DOHH2 (cell line): ENCODE measurements around the gene PPP2R2B.

Experiments
- H3F3A ChIP-seq: fragments of 200-600 bp; sonication (generic), shearing (Covaris generic); 2 replicates; pipeline ENCODE4 v1.6.0; 2016; ENCODE audit warnings: antibody characterized with exemption, mild to moderate bottlenecking; ENCODE audit not compliant: control insufficient read depth, insufficient read depth
- H3K27ac ChIP-seq: fragments of 200-600 bp; sonication (generic); 2 replicates; pipeline ENCODE4 v1.5.1; 2014; ENCODE audit warnings: low read depth, mild to moderate bottlenecking, low read length, moderate library complexity
- H3K27me3 ChIP-seq: fragments of 200-600 bp; sonication (generic); 2 replicates; pipeline ENCODE4 v1.6.1; 2014; ENCODE audit warnings: mild to moderate bottlenecking, low read length, mixed read lengths; ENCODE audit not compliant: control insufficient read depth
- H3K36me3 ChIP-seq: fragments of 200-600 bp; sonication (generic); 2 replicates; pipeline ENCODE4 v1.6.1; 2014; ENCODE audit warnings: mild to moderate bottlenecking, low read length, moderate library complexity, mixed read lengths; ENCODE audit not compliant: control insufficient read depth
- H3K4me1 ChIP-seq: fragments of 200-600 bp; sonication (generic); 2 replicates; pipeline ENCODE4 v1.6.1; 2014; ENCODE audit warnings: mild to moderate bottlenecking, low read length, mixed read lengths; ENCODE audit not compliant: control insufficient read depth
- H3K4me2 ChIP-seq: fragments of 200-600 bp; sonication (generic); 2 replicates; pipeline ENCODE4 v1.6.0; 2014; ENCODE audit warnings: mild to moderate bottlenecking, low read length, moderate library complexity
- H3K4me3 ChIP-seq: fragments of 200-600 bp; sonication (generic); 2 replicates; pipeline ENCODE4 v1.5.1; 2014; ENCODE audit warnings: mild to moderate bottlenecking, low read length, mixed read lengths
- H3K79me2 ChIP-seq: fragments of 200-600 bp; sonication (generic); 2 replicates; pipeline ENCODE4 v1.6.1; 2014; ENCODE audit warnings: mild to moderate bottlenecking, low read length, mixed read lengths; ENCODE audit not compliant: control insufficient read depth
- H3K9me2 ChIP-seq: fragments of 200-600 bp; sonication (generic); replicated peaks from 2 replicates; pipeline ENCODE4 v1.6.1; 2014; ENCODE audit warnings: mild to moderate bottlenecking, low read length, mixed read lengths; ENCODE audit not compliant: control insufficient read depth
- H3K9me3 ChIP-seq: fragments of 200-600 bp; sonication (generic); 2 replicates; pipeline ENCODE4 v1.6.1; 2014; ENCODE audit warnings: antibody characterized with exemption, low read length, mixed read lengths; ENCODE audit not compliant: control insufficient read depth, insufficient read depth
- H4K20me1 ChIP-seq: fragments of 200-600 bp; sonication (generic); 2 replicates; pipeline ENCODE4 v1.6.0; 2014; ENCODE audit warnings: low read depth, mild to moderate bottlenecking, antibody characterized with exemption, low read length, moderate library complexity; ENCODE audit not compliant: control insufficient read depth, insufficient read depth
- EZH2phosphoT487 ChIP-seq: fragments of 200-600 bp; sonication (generic); IDR thresholded peaks from 2 replicates; pipeline ENCODE4 v1.6.1; 2017; ENCODE audit warnings: borderline replicate concordance, mild to moderate bottlenecking, antibody characterized with exemption, low read length, moderate library complexity, mixed read lengths
- TF ChIP-seq, protein P1 (sequence below): fragments of 200-600 bp; sonication (generic); IDR thresholded peaks from one replicate; pipeline ENCODE4 v1.5.1; 2014; ENCODE audit warnings: antibody characterized with exemption, mild to moderate bottlenecking, low read depth, low read length; ENCODE audit not compliant: poor library complexity, severe bottlenecking

PPP2R2B gene

DNA sequence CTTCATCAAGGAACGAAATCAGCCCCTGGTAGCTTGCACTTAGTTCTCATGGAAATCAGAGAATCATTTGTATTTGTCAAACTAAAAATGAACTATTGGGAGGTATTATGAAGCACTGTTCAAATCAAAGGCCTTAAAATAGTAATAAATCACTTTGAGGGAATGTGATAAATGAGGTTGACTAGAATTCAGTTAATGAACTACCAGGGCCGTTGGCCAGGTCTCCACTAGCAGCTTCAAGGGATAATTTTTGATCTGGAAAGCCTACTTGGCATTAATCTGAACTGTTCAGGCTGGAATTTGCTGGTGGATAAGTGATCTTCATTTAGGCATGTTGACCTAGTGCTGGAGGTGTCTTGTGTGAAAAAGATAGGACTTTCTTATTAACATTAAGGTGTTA is 286.2 kb downstream of the PPP2R2B start:
- no peaks in the 10 kb centered on the region for H3K79me2 ChIP-seq
- no peak overlapping the region for H3K27ac ChIP-seq
- no peaks in the 10 kb centered on the region for H3K36me3 ChIP-seq
- no peaks in the 10 kb centered on the region for H3F3A ChIP-seq
- H3K4me3 ChIP-seq = no peak overlapping the region
- H3K9me2 ChIP-seq = no peaks in the 10 kb centered on the region; the same call in 1 of the 2 replicates
- no peaks in the 10 kb centered on the region for H3K4me1 ChIP-seq
- H3K27me3 ChIP-seq = peaks cover 9% of the 10 kb centered on the region
- no peaks in the 10 kb centered on the region for H4K20me1 ChIP-seq
- no peaks in the 10 kb centered on the region for H3K9me3 ChIP-seq
- H3K4me2 ChIP-seq = no peak overlapping the region
- no peak for TF ChIP-seq EZH2phosphoT487
- TF ChIP-seq, protein P1, sequence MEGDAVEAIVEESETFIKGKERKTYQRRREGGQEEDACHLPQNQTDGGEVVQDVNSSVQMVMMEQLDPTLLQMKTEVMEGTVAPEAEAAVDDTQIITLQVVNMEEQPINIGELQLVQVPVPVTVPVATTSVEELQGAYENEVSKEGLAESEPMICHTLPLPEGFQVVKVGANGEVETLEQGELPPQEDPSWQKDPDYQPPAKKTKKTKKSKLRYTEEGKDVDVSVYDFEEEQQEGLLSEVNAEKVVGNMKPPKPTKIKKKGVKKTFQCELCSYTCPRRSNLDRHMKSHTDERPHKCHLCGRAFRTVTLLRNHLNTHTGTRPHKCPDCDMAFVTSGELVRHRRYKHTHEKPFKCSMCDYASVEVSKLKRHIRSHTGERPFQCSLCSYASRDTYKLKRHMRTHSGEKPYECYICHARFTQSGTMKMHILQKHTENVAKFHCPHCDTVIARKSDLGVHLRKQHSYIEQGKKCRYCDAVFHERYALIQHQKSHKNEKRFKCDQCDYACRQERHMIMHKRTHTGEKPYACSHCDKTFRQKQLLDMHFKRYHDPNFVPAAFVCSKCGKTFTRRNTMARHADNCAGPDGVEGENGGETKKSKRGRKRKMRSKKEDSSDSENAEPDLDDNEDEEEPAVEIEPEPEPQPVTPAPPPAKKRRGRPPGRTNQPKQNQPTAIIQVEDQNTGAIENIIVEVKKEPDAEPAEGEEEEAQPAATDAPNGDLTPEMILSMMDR = no peak

DNA sequence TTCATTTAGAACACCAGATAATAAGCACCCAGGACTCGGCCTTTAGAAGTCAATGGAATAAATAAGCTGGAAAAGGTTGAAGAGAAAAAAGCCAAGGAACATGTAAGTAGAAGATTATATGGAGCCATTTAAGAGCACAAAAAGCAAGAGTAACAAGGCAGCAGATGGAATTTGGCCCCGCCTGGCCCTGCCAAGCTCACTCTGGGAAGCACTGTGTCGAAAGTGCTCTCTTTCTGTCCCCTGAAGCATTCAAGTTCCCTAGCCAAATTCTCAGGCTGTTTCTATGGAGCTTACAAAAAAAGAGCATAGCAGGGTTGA is 289.6 kb downstream of the PPP2R2B start:
- Histone ChIP-seq H3K9me2 (no peaks in the 10 kb centered on the region; the same call in 1 of the 2 replicates), H3K79me2 (no peaks in the 10 kb centered on the region), H3K27ac (no peak overlapping the region), H3K4me1 (no peaks in the 10 kb centered on the region), H3K4me2 (no peak overlapping the region), H3K27me3 (peaks cover 10% of the 10 kb centered on the region), H3F3A (no peaks in the 10 kb centered on the region), H4K20me1 (no peaks in the 10 kb centered on the region), H3K9me3 (no peaks in the 10 kb centered on the region), H3K36me3 (no peaks in the 10 kb centered on the region), H3K4me3 (no peak overlapping the region)
- TF ChIP-seq EZH2phosphoT487 = no peak
- TF ChIP-seq, protein P1 = no peak

DNA sequence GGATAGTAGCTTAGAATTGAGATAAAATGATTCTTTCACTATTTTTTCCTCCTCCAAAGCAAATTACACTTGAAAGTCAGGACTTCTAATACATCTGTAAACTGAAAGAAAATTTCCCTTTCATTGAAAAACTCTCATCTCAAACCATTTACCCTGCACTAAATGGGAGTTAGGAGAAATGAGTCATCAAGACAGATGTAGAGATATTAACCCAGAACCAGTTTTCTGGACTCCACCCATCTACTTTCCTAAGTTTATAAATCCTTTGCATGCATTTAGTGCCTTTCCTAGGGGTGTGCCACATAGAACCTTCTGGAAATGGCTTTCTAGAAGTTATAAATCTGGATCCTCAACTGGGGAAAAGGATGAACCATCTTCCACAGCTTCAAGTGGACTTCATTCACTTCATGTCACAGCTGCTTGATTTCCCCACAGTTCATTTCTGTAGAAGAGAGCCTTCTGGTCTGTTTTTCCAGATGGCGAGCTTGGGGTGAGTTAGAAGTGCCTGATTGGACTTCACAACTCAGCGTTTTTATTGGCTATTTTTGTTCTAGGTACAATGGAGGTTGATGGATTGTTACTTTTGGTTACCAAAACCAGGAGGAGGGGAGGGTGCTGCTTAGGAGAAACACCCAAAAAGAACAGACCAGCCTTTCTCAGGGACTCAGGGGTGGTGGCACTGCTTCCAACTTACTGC is 290.1 kb downstream of the PPP2R2B start:
- Histone ChIP-seq H3K9me3 (no peaks in the 10 kb centered on the region), H3K27me3 (peaks cover 14% of the 10 kb centered on the region), H4K20me1 (no peaks in the 10 kb centered on the region), H3F3A (no peaks in the 10 kb centered on the region), H3K79me2 (no peaks in the 10 kb centered on the region), H3K36me3 (no peaks in the 10 kb centered on the region), H3K4me2 (no peak overlapping the region), H3K4me1 (no peaks in the 10 kb centered on the region), H3K9me2 (no peaks in the 10 kb centered on the region; the same call in 1 of the 2 replicates), H3K4me3 (no peak overlapping the region), H3K27ac (no peak overlapping the region)
- no peak for TF ChIP-seq EZH2phosphoT487
- TF ChIP-seq, protein P1 = no peak
